ENCODE results near the gene RASGRF1.

GRCh38 chr15:79041601-79042168 lies 48.9 kb downstream of the RASGRF1 start:
- TF ChIP-seq CTCF (IDR thresholded peaks at IDR 0.05; ENCODE audit: poor library complexity, severe bottlenecking) (no peak), MXI1 (conservative IDR thresholded peaks at IDR 0.05; ENCODE audit: poor library complexity, severe bottlenecking) (no peak), RAD21 (conservative IDR thresholded peaks at IDR 0.05) (no peak)

Data from neural cell (in vitro differentiated cells).